NCI-H1092 treated with DMSO at 0.1 percent for 48 hours (cell line): ENCODE measurements around the gene LTBR.

Source experiments
- DNase-seq: peaks from one replicate; lab custom pipeline; 2025; lab: John Stamatoyannopoulos, UW

The LTBR gene

DNA sequence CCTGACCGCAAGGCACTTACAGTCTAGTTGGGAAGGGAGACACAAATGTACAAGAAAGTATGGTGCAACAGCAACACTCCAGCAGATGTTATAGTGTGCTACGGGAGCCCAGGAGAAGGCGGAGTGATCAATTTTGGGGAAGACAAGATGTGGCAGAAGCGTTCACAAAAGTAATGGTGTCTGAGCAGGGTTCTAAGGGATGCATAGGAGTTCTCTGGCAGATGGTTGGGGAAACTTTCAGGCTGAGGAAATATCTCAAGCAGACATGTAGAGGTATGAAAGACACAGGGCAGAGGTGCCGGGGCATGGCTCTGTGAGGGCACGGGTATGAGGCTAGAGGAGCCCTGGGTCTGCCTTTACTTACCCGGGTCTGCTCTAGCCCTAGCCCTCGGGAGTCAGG lies 37.0 kb upstream of the LTBR start:
- DNase-seq: no peak

DNA sequence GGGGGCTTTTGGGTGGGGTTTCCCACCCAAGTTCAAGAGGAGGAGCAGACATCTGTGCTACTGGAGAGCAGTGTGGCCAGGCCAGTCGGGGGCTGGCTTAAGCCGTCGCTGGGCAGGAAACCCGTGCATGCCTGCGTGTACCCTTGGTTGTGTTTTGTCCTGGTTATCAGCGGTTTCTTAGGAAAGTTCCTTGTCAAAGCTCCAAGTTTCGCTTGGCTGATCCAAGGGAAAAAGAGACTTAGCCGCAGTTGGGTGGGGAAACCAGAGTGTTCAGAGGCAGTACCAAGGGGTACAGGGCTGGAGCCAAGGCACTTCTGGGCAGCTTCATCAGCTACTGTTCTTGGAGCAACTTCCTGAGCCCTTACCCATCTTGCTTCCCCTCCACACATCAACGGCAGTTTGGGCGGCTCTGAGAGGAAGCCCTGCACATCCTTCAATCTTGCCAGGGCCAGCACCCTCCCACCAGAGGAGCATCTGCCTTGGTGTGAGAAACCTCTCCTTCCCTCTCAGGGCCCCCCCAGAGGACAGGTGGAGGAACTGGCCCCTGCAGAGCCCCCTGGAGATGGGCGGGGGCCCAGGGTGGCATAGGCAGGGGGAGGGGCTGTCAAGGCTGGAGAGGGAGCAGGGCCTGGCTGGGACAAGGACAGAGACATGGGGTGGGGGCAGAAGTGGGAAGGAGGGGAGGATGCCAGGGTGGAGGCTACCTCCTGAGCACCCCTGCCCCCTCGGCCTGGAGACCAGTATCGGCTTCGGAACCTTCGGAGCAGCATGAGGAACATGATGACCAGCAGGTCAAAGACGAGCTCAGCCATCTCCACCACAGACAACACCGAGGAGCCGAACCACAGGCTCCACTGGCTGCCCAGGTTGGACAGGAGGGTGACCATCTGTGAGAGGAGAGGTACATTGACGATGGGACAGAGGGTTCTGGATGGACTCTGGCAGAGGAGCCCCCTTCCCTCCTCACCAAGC lies 36.3 kb upstream of the LTBR start:
- no peak for DNase-seq

DNA sequence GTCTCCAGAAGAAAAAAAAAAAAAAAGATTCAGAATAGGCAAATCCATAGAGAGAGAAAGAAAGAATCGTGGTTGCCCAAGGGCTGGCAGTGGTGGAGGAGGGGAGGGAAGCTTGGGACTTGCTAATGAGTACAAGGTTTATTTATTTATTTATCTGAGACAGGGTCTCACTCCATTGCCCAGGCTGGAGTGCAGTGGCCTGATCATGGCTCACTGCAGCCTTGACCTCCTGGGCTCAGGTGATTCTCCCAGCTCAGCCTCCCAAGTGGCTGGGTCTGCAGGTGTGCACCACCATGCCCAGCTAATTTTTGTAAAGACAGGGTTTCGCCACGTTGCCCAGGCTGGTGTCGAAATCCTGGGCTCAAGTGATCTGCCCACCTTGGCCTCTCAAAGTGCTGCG lies 32.3 kb upstream of the LTBR start:
- no peak for DNase-seq

DNA sequence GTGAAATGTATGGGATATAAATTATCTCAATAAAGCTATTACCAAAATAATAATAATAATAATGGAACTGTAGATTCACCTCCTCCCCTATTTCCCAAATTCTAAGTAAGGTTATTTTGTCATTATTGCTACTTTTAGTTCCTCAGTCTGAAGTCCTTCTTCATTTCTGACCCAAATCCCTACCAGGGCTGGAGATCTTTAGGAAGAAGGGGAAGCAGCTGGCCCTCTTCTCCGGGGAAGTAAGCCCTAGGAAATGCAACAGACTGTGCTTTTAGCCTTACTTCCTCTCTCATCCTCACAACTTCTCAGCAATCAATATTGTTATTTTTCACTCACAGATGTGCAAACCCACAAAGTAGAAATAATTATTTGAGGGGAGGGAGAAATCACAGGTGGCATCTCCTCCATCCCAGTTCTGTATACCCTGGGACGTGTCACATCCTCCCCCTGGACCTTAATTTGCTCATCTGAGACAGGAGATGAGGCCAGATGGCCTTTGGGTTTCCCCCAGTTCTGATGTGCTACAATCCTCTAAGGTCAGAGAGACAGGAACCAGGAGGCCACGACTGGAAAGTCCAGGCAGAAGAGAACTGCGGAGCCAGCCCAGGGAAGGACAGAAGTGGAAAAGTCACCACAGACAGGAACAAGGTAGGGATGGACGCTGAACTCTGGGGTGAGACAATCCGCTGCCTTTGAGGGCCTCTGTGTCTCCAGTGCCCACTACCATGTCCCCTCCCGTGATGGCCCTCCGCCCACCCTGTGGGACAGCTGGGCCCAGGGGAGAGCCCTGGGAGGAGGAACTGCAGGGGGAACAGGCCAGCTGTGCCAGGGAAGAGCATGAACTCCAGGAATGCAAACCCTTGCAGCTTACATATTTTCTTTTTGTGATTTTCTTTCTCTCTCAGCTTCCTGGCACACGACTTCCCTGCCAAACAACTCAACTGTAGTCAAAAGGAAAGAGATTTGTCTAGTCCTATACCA lies 31.5 kb upstream of the LTBR start:
- no peak for DNase-seq

DNA sequence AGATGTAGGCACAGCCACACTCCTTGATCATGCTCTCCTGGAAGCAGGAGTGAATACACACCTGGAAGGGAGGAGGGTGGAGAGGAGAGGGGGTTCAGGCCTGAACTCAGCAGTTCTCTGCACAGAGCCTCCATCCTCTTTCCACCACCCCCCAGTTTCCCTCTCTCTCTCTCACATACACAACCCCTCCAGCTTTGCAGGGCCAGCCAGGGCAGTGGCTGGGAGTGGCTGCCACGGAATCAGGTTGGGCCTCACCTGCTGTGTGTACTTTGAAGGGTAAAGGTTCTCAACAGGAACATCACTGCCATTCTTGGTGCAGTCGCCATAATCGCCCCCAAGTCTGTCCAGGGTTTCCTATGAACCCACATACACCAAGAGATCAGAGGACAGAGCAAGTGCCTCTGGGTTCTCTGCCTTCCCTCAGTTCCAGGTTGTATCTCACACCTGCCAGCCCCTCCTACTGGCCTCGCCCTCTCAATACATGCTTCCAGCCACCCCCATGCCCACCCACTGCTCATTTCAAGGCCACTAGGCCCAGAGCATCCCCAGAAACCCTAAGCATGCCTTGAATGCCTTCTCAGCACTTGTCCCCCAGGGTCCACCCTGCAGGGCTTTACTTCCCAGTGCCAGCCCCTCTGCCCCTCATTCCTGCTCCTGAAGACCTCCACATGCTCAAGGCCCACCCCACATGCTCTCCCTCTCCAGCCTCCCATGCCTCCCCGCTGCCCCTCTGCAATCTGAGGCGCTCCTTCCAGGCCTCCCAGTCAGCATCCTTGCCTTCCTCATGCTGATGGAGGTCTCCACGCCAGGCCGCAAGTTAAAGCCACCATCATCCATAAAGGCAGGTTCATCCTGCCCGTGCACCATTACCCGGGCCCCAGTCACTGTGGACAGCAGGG lies 29.2 kb upstream of the LTBR start:
- no peak for DNase-seq

DNA sequence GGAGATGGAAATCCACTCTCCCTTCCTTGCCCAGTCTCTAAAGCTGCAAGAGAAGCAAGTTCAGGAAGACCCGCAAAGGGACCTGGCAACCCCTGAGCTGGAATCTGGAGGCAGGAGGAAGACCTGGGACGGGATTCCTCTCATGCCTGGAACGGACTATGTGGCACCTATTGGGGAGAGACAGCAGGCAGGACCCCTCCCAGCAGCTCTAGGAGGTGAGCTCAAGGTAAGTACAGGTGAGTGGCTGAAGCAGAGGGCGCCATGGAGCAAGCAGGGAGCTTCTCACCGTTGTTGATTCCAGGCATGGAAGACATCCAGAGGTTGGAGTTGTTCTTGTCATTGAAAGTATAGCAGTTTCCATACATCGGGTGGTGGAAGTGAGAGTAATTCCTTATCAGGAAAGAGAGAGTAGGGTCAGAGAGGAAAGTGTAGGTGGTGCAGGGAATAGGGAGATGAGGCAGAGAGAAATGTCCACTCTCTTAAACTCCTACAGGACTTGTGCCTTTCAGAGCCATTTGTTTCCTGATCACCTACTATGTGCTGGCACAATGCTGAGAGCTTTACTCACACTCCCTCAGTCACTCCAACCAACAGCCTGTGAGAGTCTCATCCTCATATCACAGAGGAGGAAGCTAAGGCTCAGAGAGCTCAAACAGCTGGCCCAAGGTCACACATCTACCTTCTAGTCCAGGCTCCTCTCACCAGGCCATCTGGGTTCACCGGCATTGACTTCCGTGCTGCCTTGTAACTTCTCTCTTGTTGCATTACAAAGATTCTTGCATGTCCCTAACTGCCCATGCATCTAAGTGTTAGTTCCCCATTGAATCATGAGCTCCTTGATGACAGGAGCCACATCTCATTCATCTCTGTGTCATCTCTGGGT lies 28.2 kb upstream of the LTBR start:
- no peak for DNase-seq

DNA sequence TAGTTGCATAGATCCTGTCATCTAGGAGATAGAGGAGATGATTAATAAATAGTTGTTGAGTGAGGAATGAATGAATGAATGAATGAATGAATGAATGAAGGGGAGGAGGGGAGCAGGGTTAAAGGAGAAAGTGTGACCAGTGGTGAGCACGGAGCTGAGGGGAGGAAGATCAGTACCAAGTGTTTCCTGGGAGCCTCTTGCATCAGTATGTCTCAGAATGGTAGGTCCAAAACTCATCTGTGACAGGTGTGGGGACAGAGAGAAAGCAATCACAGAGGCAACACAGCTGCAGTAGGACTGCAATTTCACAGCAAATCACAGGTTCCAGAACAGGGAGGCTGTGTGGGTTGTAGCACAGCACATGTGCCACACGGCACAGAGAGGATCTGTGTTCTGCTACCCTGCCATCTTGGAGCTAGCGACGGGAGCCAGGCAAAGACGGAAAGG lies 27.6 kb upstream of the LTBR start:
- DNase-seq: no peak

DNA sequence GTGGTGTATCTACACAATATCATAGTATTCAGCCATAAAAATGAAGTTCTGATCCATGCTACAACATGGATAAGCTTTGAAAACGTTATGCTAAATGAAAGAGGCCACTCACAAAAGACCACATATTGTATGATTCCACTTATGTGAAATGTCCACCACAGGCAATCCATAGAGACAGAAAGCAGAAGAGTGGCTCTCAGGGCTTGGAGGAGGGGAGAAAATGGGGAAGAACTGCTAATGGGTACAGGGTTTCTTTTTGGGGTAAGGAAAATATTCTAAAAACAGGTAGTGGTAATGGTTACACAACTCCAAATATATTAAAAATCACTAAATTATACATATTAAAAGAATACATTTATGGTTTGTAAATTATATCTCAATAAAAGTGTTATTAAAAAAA lies 25.1 kb upstream of the LTBR start:
- DNase-seq: no peak

DNA sequence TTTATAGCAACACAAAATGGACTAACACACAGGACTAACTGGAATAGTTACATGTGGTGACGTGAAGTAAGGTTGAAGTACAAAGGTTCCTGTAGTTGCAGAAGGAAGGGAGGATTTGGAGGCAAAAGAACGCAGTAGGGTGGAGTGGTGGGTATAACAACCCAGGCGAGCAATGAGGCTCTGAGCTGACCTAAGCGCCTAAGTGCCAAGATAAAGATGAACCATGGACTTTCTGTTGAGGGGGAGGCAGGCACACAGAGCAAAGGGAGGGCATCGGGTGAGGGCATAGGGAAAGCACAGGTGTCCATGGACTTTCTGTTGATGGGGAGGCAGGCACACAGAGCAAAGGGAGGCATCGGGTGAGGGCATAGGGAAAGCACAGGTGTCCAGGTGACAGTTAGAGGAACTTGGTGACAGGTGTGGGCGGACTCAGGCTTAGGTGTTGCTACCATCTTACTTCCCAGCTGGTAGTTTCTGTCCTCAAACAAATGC lies 23.8 kb upstream of the LTBR start:
- no peak for DNase-seq

DNA sequence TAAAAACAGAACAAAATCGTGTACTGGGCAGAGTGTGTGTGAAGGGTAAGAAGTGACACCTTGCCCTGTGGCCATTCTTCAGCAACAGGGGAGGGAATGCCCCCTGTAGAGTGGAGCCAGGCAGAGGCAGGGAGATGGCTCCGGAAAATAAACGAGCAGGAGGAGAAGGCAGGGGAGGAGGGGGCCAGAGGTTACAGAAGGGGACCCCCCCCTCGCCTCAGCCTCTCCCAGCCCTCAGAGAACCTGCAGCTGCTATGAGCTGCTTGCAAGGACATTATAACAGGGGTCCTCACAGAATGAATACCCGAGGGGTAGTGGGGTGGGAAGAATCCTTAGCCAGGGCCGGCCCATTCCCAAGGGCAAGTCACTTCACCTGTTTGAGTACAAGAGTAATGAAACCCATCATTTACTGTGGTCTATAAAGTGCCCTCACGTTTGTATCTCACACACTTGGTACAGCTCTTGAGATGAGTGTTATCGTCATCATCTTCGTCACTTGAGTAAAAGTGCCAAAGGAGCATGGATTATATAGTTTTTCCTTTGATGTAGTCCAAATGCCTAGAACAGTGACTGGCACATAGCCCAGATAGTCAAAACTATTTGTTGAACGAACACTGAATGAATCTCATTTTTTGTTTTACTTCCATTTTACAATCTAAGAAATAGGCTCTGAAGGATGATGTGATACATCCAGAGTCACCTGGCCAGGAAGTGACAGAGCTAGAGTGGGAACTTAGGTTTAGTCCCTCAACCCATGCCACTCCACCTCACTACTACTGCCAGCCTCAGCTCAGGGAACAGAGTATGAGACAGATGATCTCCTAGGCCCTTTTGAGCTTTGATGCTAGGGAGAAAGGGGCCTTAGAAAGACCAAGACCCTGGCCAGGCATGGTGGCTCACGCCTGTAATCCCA lies 23.1 kb upstream of the LTBR start:
- no peak for DNase-seq

DNA sequence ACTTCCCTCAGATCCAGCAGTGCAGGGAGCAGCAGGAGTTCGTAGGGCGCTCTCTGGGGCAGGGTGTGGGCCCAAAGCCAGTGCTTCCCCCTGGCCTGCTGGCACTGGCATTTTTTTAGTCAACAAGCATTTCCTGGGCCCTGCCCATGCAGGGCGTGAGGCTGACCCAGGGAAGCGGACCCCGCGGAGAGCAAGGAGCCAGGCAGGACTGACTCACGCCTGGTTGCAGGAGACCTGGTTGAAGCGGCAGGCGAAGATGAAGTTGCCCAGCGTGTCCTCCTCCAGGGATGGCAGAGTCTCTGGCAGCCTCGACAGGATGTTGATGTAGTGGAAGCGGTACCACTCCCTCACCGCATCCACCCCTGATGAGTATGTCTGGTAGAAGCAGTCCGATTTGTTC lies 22.1 kb upstream of the LTBR start:
- DNase-seq: no peak

DNA sequence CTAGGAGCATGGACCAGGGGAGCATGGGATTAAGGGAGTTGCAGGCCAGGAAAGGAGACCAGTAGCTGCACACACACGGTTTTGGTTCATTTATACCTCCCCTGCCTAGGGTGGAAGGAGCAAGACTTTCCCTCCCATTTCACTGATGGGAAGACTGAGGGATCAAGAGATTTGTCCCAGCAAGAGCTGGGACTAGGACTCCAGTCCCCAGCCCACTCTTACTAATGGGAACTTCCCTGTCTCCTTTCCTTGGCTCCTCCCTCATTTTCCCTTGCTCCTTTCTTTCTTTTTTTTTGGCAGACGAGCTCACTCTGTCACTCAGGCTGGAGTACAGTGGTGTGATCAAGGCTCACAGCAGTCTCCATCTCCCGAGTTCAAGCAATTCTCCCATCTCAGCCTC lies 21.6 kb upstream of the LTBR start:
- no peak for DNase-seq

DNA sequence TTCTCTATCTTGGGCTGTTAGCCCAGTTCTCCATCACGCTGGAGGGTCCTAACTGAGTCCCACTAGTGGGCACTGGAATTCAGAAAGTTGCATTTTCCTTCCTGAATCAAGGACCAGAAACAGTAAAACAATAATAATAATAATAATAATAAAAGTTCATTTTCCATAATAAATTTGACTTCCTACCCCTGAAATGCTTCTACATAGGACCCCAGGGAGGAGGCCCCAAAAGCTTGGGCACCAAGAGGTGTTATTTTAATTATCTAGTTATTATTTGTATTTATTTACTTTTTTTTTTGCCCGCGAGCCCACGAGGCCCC lies 21.0 kb upstream of the LTBR start:
- no peak for DNase-seq

DNA sequence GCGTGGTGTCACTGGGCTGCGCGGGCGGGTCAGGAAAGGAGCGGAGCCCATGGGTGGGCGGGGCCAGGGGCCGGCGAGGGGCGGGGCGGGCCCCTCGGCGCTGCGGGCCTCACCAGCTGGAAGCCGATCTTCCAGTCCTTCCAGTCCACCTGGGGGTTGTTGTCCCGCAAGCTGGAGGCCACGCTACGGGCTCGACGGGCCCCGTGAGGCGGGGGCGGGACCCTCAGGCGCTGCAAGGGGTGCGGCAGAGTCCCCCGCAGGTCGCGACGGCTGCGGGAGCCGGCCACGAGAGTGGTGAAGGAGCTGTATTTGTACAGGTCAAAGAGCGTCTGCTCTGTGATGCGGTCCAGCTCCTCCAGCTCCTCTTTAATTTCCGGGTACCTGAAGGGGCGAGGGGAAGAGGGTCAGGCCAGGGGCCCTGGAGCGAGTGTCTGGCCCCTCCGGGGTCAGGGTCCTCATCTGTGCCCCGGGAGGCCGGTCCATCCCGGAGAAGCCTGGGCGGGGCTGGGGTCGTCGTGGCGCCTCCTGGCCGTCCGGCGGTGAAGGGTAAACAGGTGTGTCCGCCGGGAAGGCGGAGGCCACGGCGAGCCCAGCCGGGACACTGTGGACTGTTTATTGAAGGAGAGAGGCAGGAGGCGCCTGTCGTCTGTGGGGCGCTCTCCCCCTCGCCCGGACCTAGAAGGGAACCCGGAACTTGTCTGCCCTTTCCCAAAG lies 20.5 kb upstream of the LTBR start:
- DNase-seq: no peak

DNA sequence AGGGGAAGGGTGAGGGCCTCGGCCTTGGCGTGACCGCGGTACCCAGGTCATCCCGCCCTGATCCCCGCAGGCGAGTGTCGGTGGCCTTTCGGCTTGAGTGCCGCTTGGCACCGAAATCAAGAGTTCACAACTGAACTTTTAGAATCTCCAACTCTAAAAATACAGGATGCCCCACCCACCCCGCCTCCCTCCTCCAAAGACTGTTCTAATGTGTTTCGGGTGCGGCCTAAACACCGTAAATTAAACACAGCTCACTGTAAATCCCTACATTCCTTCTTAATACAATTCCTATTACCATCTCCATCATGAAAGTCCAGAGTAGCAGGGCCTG lies 20.0 kb upstream of the LTBR start:
- no peak for DNase-seq

DNA sequence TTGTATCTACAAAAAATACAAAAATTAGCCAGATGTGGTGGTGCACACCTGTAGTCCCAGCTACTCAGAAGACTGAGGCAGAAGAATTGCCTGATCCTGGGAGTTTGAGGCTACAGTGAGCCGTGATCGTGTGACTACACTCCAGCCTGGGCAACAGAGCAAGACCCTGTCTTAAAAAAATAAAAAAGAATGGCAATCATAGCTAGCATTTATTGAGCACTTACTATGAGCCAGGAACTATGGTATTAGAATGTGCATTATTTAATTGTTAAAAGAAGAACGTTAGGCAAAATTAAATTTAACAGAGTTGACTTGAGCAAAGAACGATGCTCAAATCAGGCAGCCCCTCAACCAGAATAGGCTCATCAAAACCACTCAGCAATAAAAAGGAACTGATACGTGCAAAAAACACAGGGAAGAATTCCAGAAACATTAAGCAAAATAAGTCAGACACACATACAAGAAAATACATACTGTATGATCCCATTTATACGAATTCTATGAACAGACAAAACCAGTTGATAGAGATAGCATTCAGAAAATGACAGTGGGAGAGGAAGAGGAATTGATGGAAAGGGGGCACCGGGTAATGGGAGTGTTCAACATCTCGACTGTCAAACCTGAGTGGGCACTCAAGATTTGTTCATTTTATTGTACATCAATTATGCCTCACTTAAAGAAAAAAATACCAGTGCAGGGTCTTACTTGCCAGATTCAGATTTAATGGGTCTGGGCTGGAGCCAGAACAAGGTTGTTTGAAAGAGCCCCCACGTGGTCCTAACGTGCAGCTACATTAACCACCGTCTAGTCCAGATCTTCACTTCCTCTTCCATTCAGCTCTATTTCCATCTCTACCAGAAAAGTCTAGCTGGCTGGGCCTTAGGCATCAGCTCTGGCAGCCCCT lies 16.6 kb upstream of the LTBR start:
- no peak for DNase-seq

DNA sequence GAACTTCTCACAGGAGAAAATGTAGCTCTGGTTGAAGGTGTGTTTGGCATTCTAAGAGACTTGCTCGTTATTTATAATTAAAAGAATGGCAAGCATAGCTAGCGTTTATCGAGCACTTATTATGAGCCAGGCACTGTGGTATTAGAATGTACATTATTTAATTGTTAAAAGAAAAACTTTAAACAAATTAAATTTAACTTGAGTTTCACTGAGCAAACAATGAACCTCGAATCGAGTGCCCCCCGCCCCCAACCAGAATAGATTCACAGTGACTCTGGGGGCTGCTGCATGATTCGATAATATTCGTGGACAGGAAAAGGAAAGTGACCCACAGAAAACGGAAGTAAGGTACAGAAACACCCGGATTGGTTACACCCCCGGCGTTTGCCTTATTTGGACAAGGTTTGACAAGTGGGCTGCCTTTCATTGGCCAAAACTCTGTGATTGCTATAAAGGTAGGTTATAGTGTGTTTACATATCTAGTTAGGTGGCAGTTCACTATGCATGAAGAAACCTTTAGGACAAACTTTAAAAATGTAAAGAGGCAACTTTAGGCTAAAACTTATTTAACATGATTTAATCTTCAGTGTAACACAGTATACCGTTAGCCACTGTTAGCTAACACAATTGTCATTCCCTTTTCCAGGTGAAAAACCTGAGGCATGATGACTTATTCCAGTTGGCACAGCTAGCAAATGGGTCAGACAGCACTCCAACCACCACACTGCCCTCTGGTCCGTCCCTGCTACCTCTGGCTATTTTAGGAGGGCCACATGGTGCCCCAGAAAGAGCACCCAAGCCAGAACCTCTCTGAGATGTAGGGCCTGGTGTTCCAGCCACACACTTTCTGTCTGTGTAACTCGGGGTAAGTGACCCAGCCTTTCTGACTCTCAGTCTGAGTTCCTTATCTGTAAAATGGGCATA lies 15.7 kb upstream of the LTBR start:
- no peak for DNase-seq
